ENCODE measurements around the gene EMP1.

EMP1 gene

GRCh38 chr12:13222076-13222475 lies 25.6 kb downstream of the EMP1 start:
- no peak for DNase-seq (ENCODE audit: low read depth in 2 of 2)

GRCh38 chr12:13223179-13223804 lies 26.8 kb downstream of the EMP1 start:
- no peak for DNase-seq (ENCODE audit: low read depth in 2 of 2)

DNA sequence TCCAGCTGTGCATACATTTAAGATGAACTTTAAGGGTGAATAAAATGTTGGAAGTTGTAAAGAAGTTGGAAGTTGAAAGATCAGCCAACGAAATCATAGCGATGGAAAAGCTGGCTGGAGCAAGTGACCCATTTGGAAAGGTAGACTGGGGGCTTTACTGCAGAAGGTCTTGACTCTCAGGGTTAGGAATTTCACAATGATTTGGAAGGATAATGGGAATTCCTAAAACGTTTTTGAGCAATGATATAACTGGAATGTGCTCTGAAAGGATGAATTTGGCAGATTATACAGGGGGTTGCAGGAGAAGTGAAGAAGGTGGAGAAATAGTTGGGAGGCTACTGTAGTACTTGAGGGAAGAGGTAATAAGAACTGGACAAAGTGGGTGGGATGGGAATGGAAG lies 27.4 kb downstream of the EMP1 start:
- DNase-seq (ENCODE audit: low read depth in 2 of 2), result no peak

- DNase-seq (ENCODE audit: low read depth in 2 of 2), result no peak
Measured at GRCh38 chr12:13227191-13227590, 30.7 kb downstream of the EMP1 start.

- no peak for DNase-seq (ENCODE audit: low read depth in 2 of 2)
Measured at GRCh38 chr12:13228579-13228978, 32.1 kb downstream of the EMP1 start.

DNA sequence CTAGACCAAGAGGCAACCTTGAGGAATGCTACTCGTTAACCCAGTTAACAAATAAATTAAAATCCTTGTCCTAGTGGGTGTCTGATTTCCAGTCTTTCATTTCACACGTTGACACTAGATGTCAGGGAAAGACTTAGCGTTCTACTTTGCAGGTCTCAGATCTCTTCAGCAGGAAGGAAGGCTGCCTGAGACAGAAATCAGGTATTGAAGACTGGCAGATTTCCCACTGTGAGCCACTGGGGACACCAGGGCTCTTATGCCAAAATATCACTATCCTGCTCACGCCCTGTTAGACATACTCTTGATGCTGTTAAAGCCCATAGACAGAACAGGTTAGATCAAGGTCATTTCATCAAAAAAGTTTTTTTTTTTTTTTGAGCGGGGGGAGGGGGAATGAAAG lies 33.0 kb downstream of the EMP1 start:
- DNase-seq (ENCODE audit: low read depth in 2 of 2), result no peak

- no peak for DNase-seq (ENCODE audit: low read depth in 2 of 2)
Measured at GRCh38 chr12:13230500-13230899, 34.0 kb downstream of the EMP1 start.

- peak in 1 of 2 experiments; percentile 17 for DNase-seq (ENCODE audit: low read depth in 2 of 2)
Measured at GRCh38 chr12:13233830-13234641, 37.5 kb downstream of the EMP1 start.

DNA sequence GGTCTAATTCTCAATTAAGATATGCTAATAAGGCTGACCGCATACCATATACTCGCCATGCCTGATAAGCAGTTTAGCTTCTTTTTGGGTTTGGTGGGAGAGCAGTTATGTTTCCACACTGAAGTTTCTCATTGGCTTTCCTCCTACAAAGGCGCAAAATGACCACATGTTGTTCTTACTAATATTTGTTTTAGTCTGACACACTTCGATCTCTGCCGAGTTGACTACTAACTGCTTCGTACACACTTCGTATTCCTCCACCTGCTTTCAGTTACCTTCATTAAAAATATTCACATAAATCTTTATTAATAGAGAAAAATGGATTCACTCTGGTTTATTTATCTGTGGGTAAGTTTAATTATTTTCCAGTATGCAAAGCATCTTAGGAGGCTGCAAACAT lies 41.7 kb downstream of the EMP1 start:
- DNase-seq (ENCODE audit: low read depth in 2 of 2), result no peak

- no peak for DNase-seq (ENCODE audit: low read depth in 2 of 2)
Measured at GRCh38 chr12:13241833-13242488, 45.4 kb downstream of the EMP1 start.

DNA sequence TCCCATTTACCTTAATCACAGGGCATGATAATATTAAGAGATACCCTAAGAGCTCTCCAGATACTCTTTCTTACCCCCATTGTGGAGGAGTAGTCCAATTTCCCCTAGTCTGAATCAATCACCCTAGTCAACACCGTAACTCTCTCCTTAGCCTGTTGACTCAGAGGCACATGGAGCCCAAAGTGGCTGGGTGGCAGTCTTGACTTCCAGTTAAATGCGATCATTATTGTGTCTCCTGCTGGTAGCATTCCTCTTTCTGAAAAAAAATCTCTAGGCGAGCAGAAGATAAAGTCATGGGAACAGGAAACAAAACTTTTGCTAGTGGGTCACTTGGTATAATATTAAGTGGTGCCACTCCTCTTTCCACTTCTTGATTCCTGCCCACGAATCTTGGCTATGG lies 46.4 kb downstream of the EMP1 start:
- DNase-seq (ENCODE audit: low read depth in 2 of 2), result no peak

DNA sequence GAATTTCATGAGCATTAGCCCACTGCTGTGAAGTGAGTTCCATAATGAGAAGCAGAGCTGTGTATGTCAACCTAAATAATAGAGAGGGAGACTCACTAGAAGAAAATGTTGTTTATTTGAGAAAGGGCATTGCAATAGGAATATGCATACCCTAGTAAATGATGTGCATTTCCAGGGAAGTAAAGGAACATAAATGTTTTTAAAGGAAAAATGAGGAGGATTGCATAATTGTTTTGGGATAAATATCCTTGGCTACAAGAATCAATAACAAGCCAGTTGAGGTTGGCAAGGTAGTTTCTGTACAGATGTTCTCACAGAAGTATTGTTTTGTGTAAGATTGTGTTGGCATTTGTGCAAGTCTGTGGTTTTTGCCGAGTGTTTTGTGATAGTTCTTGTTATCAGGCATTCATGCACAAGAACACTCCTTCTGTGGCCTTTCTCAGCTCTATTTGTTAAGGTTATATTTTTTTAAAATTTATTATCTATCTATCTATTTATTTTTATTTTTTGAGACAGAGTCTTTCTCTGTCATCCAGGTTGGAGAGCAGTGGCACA lies 47.1 kb downstream of the EMP1 start:
- no peak for DNase-seq (ENCODE audit: low read depth in 2 of 2)

- no peak for DNase-seq (ENCODE audit: low read depth in 2 of 2)
Measured at GRCh38 chr12:13247596-13247995, 51.1 kb downstream of the EMP1 start.

DNA sequence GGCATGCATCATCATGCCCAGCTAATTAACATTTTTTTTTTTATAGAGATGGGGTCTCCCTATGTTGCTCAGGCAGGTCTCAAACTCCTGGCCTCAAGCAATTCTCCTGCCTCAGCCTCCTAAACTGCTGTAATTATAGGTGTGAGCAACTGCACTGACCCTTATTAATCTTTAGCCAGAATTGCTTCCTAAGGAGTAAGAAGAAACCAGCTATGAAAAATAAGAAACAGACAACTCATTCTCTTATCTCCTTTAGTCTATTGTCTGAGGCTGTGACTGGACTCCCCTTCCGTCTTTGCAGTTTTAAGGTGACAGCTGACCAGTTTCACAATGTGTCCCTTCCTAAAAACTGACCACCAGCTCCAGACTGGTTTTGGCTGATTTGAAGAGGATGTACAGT lies 52.4 kb downstream of the EMP1 start:
- DNase-seq (ENCODE audit: low read depth in 2 of 2), result no peak

- no peak for DNase-seq (ENCODE audit: low read depth in 2 of 2)
Measured at GRCh38 chr12:13250416-13250815, 53.9 kb downstream of the EMP1 start.

- no peak for DNase-seq (ENCODE audit: low read depth in 2 of 2)
Measured at GRCh38 chr12:13251521-13251920, 55.0 kb downstream of the EMP1 start.

DNA sequence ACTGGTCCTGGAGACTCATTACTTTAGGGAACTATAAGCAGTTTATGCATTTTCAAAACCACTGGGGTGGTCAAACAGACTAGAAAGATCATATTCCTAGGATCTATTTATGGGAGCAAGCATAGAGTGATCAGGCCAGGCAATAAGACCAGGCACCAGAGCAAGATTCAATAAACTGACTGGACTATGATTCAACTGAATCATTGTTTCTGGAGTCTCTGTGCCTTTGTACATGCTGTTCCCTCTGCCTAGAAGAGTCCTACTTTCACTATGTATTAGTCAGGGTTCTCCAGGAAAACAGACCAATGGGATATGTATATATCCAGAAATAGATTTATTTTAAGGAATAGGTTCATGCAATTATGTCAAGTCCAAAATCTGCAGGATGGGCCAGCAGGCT lies 55.5 kb downstream of the EMP1 start:
- DNase-seq (ENCODE audit: low read depth in 2 of 2), result no peak

GRCh38 chr12:13252616-13253015 lies 56.1 kb downstream of the EMP1 start:
- no peak for DNase-seq (ENCODE audit: low read depth in 2 of 2)

GRCh38 chr12:13253966-13254760 lies 57.6 kb downstream of the EMP1 start:
- no peak for DNase-seq (ENCODE audit: low read depth in 2 of 2)

GRCh38 chr12:13255792-13256691 lies 59.5 kb downstream of the EMP1 start:
- peak; percentile 69 to 87 for DNase-seq (ENCODE audit: low read depth in 2 of 2)

DNA sequence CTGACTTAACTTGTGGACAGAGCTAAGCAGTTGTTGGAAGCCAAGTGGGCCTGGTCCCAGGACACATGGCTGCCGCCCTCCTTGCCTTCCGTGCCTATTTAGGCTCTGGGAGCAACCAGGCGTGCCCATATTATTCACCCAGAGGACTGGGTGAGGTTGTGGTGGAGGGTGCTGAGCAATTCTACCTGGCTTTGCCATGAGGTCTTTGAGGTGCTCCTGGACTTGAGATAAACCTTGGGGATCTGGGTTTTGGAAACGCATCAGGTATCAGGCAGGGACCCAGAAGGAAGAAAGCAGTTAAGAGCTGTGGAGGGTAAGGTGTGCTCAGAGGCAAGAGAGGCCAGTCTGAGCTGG lies 60.1 kb downstream of the EMP1 start:
- DNase-seq (ENCODE audit: low read depth in 2 of 2), result no peak
